ENCODE results near the gene FAM76A. TPM values are rescaled to one million over a fixed set of nuclear protein-coding genes. Genes with fewer than 3 reads are reported as not detected.

The FAM76A gene
- total RNA-seq, 2 experiments from 2014 or later = 9.3 to 10.6 TPM

GRCh38 chr1:27719286-27720251 lies 6.2 kb upstream of the FAM76A start:
- ChIA-PET CTCF (interaction anchor here (0.5 to 2.1 kb wide), 2 partner anchors 51 to 91 kb away, joined by 5 to 9 read pairs; no protein-coding TSS in a partner anchor), POLR2A (interaction anchor here (0.5 kb wide), 1 partner anchor 267 kb away, joined by 3 read pairs; no protein-coding TSS in a partner anchor)

GRCh38 chr1:27724961-27725373 lies 794 bp upstream of the FAM76A start:
- CTCF ChIA-PET = interaction anchor here (1.1 to 1.3 kb wide), 2 partner anchors 48 to 54 kb away, joined by 3 to 8 read pairs; partner anchors contain the start of genes IFI6 and STX12

GRCh38 chr1:27726173-27727044 lies 648 bp downstream of the FAM76A start:
- ChIA-PET CTCF (interaction anchor here (0.6 to 1.3 kb wide), 4 partner anchors 46 to 523 kb away, joined by 3 to 8 read pairs (median 4); partner anchors contain the start of genes IFI6 and STX12), POLR2A (interaction anchor here (0.5 to 2.2 kb wide), 4 partner anchors 46 to 149 kb away, joined by 3 to 35 read pairs (median 4); partner anchors contain the start of genes IFI6, PPP1R8 and STX12)

More at GRCh38 chr1:27724961-27725373, 794 bp upstream of the FAM76A start:
- POLR2A ChIA-PET = interaction anchor here (0.6 to 2.2 kb wide), 4 partner anchors 48 to 105 kb away, joined by 3 to 35 read pairs (median 4); partner anchors contain the start of genes IFI6, PPP1R8 and STX12

- POLR2A ChIA-PET = interaction anchor here (2.2 kb wide), 1 partner anchor 46 kb away, joined by 35 read pairs; the partner anchor contains the start of gene STX12
- CTCF ChIA-PET = interaction anchor here (1.0 kb wide), 1 partner anchor 427 kb away, joined by 8 read pairs; no protein-coding TSS in a partner anchor
Observed at GRCh38 chr1:27727126-27727525, 1.4 kb downstream of the FAM76A start.

- POLR2A ChIA-PET = no interaction called here
- CTCF ChIA-PET = no interaction called here
Observed at GRCh38 chr1:27736252-27736651, 10.5 kb downstream of the FAM76A start.

- POLR2A ChIA-PET = interaction anchor here (0.7 kb wide), 2 partner anchors 18 to 165 kb away, joined by 3 to 7 read pairs; no protein-coding TSS in a partner anchor
- CTCF ChIA-PET = interaction anchor here (0.6 to 0.7 kb wide), 2 partner anchors 80 to 546 kb away, joined by 3 to 4 read pairs; no protein-coding TSS in a partner anchor
Observed at GRCh38 chr1:27741121-27741520, 15.4 kb downstream of the FAM76A start.

- ChIA-PET POLR2A (no interaction called here), CTCF (interaction anchor here (0.9 kb wide), 1 partner anchor 78 kb away, joined by 3 read pairs; no protein-coding TSS in a partner anchor)
Observed at GRCh38 chr1:27744556-27744955, 18.8 kb downstream of the FAM76A start.

GRCh38 chr1:27745466-27745865 lies 19.7 kb downstream of the FAM76A start:
- POLR2A ChIA-PET = no interaction called here

GRCh38 chr1:27752360-27752759 lies 26.6 kb downstream of the FAM76A start:
- POLR2A ChIA-PET = no interaction called here

More at GRCh38 chr1:27745466-27745865, 19.7 kb downstream of the FAM76A start:
- CTCF ChIA-PET = no interaction called here

GRCh38 chr1:27755286-27755685 lies 29.5 kb downstream of the FAM76A start:
- POLR2A ChIA-PET = no interaction called here
- CTCF ChIA-PET = interaction anchor here (0.6 kb wide), 1 partner anchor 25 kb away, joined by 7 read pairs; no protein-coding TSS in a partner anchor

More at GRCh38 chr1:27752360-27752759, 26.6 kb downstream of the FAM76A start:
- CTCF ChIA-PET = no interaction called here

- POLR2A ChIA-PET = no interaction called here
- CTCF ChIA-PET = no interaction called here
Observed at GRCh38 chr1:27755865-27756264, 30.1 kb downstream of the FAM76A start.

- CTCF ChIA-PET = interaction anchor here (0.7 kb wide), 1 partner anchor 190 kb away, joined by 3 read pairs; no protein-coding TSS in a partner anchor
- POLR2A ChIA-PET = interaction anchor here (0.6 kb wide), 2 partner anchors 18 to 314 kb away, joined by 3 to 7 read pairs; no protein-coding TSS in a partner anchor
Observed at GRCh38 chr1:27759236-27759635, 33.5 kb downstream of the FAM76A start.

- ChIA-PET CTCF (interaction anchor here (0.7 kb wide), 1 partner anchor 142 kb away, joined by 8 read pairs; no protein-coding TSS in a partner anchor), POLR2A (no interaction called here)
Observed at GRCh38 chr1:27760426-27760825, 34.7 kb downstream of the FAM76A start.

- POLR2A ChIA-PET = no interaction called here
- CTCF ChIA-PET = no interaction called here
Observed at GRCh38 chr1:27762033-27762432, 36.3 kb downstream of the FAM76A start.

GRCh38 chr1:27763358-27763757 lies 37.6 kb downstream of the FAM76A start:
- CTCF ChIA-PET = no interaction called here

GRCh38 chr1:27770293-27770830 lies 44.6 kb downstream of the FAM76A start:
- POLR2A ChIA-PET = no interaction called here

More at GRCh38 chr1:27763358-27763757, 37.6 kb downstream of the FAM76A start:
- POLR2A ChIA-PET = interaction anchor here (0.6 kb wide), 1 partner anchor 33 kb away, joined by 4 read pairs; no protein-coding TSS in a partner anchor

GRCh38 chr1:27772036-27772931 lies 46.5 kb downstream of the FAM76A start:
- POLR2A ChIA-PET = interaction anchor here (0.6 to 2.4 kb wide), 12 partner anchors 10 to 733 kb away, joined by 3 to 35 read pairs (median 4); partner anchors contain the start of genes FAM76A, IFI6, PPP1R8 and RCC1
- CTCF ChIA-PET = interaction anchor here (0.7 to 1.2 kb wide), 3 partner anchors 19 to 109 kb away, joined by 3 to 4 read pairs (median 3); partner anchors contain the start of gene FAM76A

More at GRCh38 chr1:27770293-27770830, 44.6 kb downstream of the FAM76A start:
- CTCF ChIA-PET = no interaction called here
